ENCODE measurements around the gene ZNF84. TPM values are rescaled to one million over a fixed set of nuclear protein-coding genes. Genes with fewer than 3 reads are reported as not detected.

Gene ZNF84
- total RNA-seq: 10 to 100 TPM; 17.3 to 24.7 TPM

DNA sequence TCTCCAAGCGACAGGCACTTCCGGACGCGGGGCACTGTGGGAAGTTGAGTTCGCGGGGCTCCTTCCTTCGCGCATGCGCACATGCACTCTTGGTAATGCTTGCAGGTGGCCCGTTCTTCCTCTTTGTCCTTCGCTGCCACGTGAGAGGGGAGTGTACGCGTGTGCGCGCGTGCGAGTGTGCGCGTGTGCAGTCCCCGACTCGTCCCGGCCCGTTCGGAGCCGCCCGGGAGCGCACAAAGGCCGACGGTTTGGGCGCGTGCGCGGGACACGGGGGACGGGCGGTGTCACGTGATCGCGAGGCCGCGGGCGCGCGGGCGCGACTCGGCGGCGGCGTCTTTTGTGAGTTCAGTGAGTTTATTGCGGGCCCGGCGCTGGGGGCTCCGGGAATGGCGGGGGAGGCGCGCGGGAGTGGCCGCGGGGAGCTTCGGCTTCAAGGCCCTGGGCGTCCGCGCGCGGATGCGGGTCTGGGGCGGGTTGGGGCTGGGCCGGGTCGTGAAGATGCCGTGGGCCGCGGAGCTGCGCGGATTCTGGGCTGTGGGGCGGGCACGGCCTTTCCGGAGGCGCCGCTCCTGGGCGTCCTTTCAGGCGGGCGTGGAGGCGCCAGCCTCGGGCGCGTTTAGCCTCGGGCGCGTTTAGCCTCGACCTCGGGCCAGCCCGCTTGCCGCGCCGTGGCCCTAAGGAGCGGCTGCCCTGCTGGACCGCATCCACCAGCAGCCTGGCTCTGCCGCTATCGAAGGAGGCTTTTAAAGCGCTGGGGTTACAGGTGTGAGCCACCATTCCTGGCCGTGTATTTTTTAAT, at the start of gene ZNF84:
Gene ZNF84, plus strand, starts transcription at position 303 of the 799 bp plus-strand sequence. CDS start 3,959 bp downstream, outside the sequence.
- H3K4me3 Mint-ChIP-seq: peak within 1 kb of the TSS; percentile 92 to 95
- peaks cover 35 to 58% of the 10 kb centered on the region in 2 donors for H3K36me3 Mint-ChIP-seq (ENCODE audit: insufficient read depth in 2 of 2)
- H3K27ac Mint-ChIP-seq: peak within 1 kb of the TSS; percentile 93
- H3K9me3 Mint-ChIP-seq: peaks cover 23 to 27% of the 10 kb centered on the region in 2 donors
- ATAC-seq (replicated peaks in 1 of 2): peak; percentile 97
- peaks cover 12% of the 10 kb centered on the region for H3K4me1 Mint-ChIP-seq (ENCODE audit: low read depth)
- no peaks in the 10 kb centered on the region for H3K27me3 Mint-ChIP-seq (ENCODE audit: low read depth)
- peak; percentile 95 to 97 for DNase-seq

DNA sequence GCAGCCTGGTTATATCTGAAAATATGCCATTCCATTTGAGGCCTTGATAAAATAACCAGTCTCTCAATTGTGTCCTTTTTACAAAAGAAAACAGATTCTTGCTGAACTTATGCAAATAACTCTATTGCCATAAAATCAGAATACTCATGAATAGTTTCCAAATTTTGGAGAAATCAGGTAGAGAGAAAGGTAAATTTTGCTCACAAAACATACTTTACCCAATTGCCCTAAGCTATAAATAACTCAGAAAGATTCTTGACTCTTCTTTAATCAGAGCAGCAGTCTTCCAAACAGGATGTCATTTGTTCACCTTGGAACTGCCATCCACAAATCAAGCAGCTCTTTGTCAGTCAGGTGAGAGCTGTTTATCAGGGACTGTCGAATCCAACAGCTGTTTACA, 38.6 kb upstream of the ZNF84 start:
- DNase-seq: no peak
- Mint-ChIP-seq H3K4me3 (no peak overlapping the region), H3K27ac (no peak overlapping the region), H3K4me1 (ENCODE audit: low read depth) (peaks cover 8% of the 10 kb centered on the region), H3K27me3 (ENCODE audit: low read depth) (no peaks in the 10 kb centered on the region), H3K9me3 (peaks cover 26 to 33% of the 10 kb centered on the region in 2 donors), H3K36me3 (ENCODE audit: insufficient read depth in 2 of 2) (peaks cover 51 to 75% of the 10 kb centered on the region in 2 donors)
- ATAC-seq (replicated peaks in 1 of 2): no peak

DNA sequence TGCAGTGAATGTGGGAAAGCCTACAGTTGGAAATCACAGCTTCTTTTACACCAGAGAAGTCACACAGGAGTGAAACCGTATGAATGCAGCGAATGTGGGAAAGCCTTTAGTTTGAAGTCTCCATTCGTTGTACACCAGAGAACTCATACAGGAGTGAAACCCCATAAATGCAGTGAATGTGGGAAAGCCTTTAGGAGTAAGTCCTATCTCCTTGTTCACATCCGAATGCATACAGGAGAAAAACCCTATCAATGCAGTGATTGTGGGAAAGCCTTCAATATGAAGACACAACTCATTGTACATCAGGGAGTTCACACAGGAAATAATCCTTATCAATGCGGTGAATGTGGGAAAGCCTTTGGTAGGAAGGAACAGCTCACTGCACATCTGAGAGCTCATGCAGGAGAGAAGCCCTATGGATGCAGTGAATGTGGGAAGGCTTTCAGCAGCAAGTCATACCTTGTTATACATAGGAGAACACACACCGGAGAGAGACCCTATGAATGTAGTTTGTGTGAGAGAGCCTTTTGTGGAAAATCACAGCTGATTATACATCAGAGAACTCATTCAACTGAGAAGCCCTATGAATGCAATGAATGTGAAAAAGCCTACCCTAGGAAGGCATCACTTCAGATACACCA, 26.5 kb upstream of the ZNF84 start:
- Mint-ChIP-seq H3K4me3 (no peak overlapping the region), H3K27me3 (ENCODE audit: low read depth) (no peaks in the 10 kb centered on the region), H3K27ac (no peak overlapping the region), H3K9me3 (peaks cover 25 to 29% of the 10 kb centered on the region in 2 donors), H3K4me1 (ENCODE audit: low read depth) (no peaks in the 10 kb centered on the region), H3K36me3 (ENCODE audit: insufficient read depth in 2 of 2) (peaks cover 53 to 82% of the 10 kb centered on the region in 2 donors)
- no peak for DNase-seq
- no peak for ATAC-seq (replicated peaks in 1 of 2)

DNA sequence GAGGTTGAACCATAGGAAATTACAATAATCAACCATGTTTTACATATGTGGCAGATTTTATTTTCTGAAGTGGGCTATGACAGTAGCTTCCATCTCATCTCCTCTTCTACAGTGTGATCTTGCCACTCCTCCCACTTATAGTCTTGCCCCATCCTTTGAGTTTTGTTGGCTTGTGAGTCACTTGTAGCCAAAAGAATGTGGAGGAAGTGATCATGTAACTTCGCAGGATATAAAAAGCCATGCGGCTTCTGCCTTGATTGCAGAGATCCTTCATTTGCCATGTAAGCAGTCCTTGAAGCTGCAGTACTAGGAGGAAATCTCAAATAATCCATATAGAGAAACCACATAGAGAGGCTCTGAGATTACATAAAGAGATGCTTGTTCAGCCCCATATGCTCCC, 13.7 kb upstream of the ZNF84 start:
- DNase-seq: no peak
- ATAC-seq (replicated peaks in 1 of 2): no peak
- Mint-ChIP-seq H3K4me1 (ENCODE audit: low read depth) (no peaks in the 10 kb centered on the region), H3K27me3 (ENCODE audit: low read depth) (no peaks in the 10 kb centered on the region), H3K9me3 (peaks cover 16 to 39% of the 10 kb centered on the region in 2 donors), H3K4me3 (no peak overlapping the region), H3K36me3 (ENCODE audit: insufficient read depth in 2 of 2) (peaks cover 22 to 23% of the 10 kb centered on the region in 2 donors), H3K27ac (no peak overlapping the region)

GRCh38 chr12:133026996-133027395, 10.3 kb upstream of the ZNF84 start:
- no peaks in the 10 kb centered on the region for H3K27me3 Mint-ChIP-seq (ENCODE audit: low read depth)
- H3K4me1 Mint-ChIP-seq (ENCODE audit: low read depth): no peaks in the 10 kb centered on the region
- peaks cover 19 to 32% of the 10 kb centered on the region in 2 donors for H3K9me3 Mint-ChIP-seq
- H3K27ac Mint-ChIP-seq: no peak overlapping the region
- DNase-seq (no peak), ATAC-seq (replicated peaks in 1 of 2) (no peak)
- peaks cover 12 to 13% of the 10 kb centered on the region in 2 donors for H3K36me3 Mint-ChIP-seq (ENCODE audit: insufficient read depth in 2 of 2)
- no peak overlapping the region for H3K4me3 Mint-ChIP-seq

- peak overlapping the region; percentile 92 to 95 for H3K4me3 Mint-ChIP-seq
- peaks cover 26 to 30% of the 10 kb centered on the region in 2 donors for H3K9me3 Mint-ChIP-seq
- H3K36me3 Mint-ChIP-seq (ENCODE audit: insufficient read depth in 2 of 2): peaks cover 39 to 65% of the 10 kb centered on the region in 2 donors
- DNase-seq (no peak), ATAC-seq (replicated peaks in 1 of 2) (no peak)
- H3K27me3 Mint-ChIP-seq (ENCODE audit: low read depth): no peaks in the 10 kb centered on the region
- peaks cover 12% of the 10 kb centered on the region for H3K4me1 Mint-ChIP-seq (ENCODE audit: low read depth)
- H3K27ac Mint-ChIP-seq: peak overlapping the region; percentile 86
These were observed 905 bp downstream of the ZNF84 start for GRCh38 chr12:133038118-133038709.

- ATAC-seq (replicated peaks in 1 of 2) (no peak), DNase-seq (no peak)
- Mint-ChIP-seq H3K27ac (no peak overlapping the region), H3K36me3 (ENCODE audit: insufficient read depth in 2 of 2) (peaks cover 71 to 93% of the 10 kb centered on the region in 2 donors), H3K9me3 (peaks cover 38 to 47% of the 10 kb centered on the region in 2 donors), H3K4me3 (no peak overlapping the region), H3K27me3 (ENCODE audit: low read depth) (no peaks in the 10 kb centered on the region), H3K4me1 (ENCODE audit: low read depth) (no peaks in the 10 kb centered on the region)
These were observed 9.4 kb downstream of the ZNF84 start for GRCh38 chr12:133046698-133047097.

GRCh38 chr12:133057446-133057845, 20.1 kb downstream of the ZNF84 start:
- Mint-ChIP-seq H3K36me3 (ENCODE audit: insufficient read depth in 2 of 2) (peaks cover 49 to 61% of the 10 kb centered on the region in 2 donors), H3K9me3 (peaks cover 27 to 29% of the 10 kb centered on the region in 2 donors), H3K27ac (peak overlapping the region; percentile 85), H3K27me3 (ENCODE audit: low read depth) (no peaks in the 10 kb centered on the region), H3K4me1 (ENCODE audit: low read depth) (no peaks in the 10 kb centered on the region), H3K4me3 (no peak overlapping the region)
- DNase-seq: no peak
- ATAC-seq (replicated peaks in 1 of 2): no peak

DNA sequence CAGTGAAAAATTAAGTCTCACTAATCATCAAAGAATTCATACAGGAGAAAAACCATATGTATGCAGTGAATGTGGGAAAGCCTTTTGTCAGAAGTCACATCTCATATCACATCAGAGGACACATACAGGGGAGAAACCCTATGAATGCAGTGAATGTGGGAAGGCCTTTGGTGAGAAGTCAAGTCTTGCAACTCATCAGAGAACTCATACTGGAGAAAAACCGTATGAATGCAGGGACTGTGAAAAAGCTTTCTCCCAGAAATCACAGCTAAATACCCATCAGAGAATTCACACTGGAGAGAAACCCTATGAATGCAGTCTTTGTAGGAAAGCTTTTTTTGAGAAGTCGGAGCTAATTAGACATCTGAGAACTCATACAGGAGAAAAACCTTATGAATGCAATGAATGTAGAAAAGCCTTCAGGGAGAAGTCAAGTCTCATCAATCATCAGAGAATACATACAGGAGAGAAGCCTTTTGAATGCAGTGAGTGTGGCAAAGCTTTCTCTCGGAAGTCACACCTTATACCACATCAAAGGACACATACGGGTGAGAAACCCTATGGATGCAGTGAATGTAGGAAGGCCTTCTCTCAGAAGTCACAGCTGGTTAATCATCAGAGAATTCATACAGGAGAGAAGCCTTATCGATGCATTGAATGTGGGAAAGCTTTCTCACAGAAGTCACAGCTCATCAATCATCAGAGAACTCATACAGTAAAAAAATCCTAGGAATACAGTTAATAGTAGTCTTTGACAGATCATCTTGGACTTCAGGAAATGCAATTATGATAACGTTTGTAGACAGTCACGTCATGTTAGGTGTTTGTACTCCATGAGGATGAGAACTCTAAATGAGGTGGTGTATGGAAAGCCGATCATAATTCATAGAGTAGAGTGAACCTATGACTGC, 21.1 kb downstream of the ZNF84 start:
- peak overlapping the region; percentile 85 for H3K27ac Mint-ChIP-seq
- H3K27me3 Mint-ChIP-seq (ENCODE audit: low read depth): no peaks in the 10 kb centered on the region
- peaks cover 27 to 32% of the 10 kb centered on the region in 2 donors for H3K9me3 Mint-ChIP-seq
- no peak for ATAC-seq (replicated peaks in 1 of 2)
- no peaks in the 10 kb centered on the region for H3K4me1 Mint-ChIP-seq (ENCODE audit: low read depth)
- peaks cover 50 to 60% of the 10 kb centered on the region in 2 donors for H3K36me3 Mint-ChIP-seq (ENCODE audit: insufficient read depth in 2 of 2)
- no peak overlapping the region for H3K4me3 Mint-ChIP-seq
- DNase-seq: no peak

GRCh38 chr12:133061954-133062353, 24.6 kb downstream of the ZNF84 start:
- Mint-ChIP-seq H3K4me3 (no peak overlapping the region), H3K9me3 (peaks cover 30 to 37% of the 10 kb centered on the region in 2 donors), H3K36me3 (ENCODE audit: insufficient read depth in 2 of 2) (peaks cover 49 to 62% of the 10 kb centered on the region in 2 donors), H3K27me3 (ENCODE audit: low read depth) (no peaks in the 10 kb centered on the region), H3K27ac (no peak overlapping the region), H3K4me1 (ENCODE audit: low read depth) (no peaks in the 10 kb centered on the region)
- ATAC-seq (replicated peaks in 1 of 2): no peak
- no peak for DNase-seq

DNA sequence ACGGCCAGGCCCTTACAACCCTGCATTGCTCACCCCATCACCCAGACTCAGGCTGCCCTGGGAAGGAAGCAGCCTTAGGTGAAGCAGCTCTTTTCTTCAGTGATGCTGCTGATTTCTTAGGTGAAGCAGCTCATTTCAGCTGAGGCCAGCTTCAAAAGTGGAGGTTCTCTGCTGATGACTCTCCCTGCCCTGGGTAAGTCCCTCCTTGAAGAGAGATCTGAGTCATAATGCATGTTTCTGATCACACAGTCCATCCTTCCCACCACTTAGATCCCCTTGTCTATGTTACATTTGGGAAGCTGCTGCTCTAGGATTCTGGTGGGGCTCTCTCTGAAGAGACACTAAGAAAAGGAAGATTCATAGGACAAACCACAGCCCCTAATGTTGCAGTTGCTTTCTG, 26.2 kb downstream of the ZNF84 start:
- H3K27me3 Mint-ChIP-seq (ENCODE audit: low read depth): no peaks in the 10 kb centered on the region

DNA sequence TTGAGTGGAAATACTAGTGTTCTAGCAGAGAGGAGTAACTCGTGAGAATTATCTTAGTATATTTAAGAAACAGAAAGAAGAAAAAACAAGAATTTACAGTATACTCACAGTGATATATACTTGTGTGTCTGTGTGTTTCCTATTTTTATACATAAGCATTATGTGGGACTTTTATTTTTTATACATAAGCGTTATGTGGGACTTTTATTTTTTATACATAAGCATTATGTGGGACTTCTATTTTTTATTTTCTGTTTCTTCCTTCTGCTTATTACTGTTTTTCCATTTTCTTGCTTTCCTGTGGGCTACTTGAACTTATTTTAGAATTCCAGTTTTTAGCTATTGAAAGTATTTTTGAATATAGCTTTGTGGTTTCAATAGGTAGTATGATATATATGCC, 36.5 kb downstream of the ZNF84 start:
- Mint-ChIP-seq H3K27me3 (ENCODE audit: low read depth) (no peaks in the 10 kb centered on the region), H3K27ac (no peak overlapping the region)

More for the DNA sequence above, 26.2 kb downstream of the ZNF84 start:
- H3K4me3 Mint-ChIP-seq: no peak overlapping the region
- H3K27ac Mint-ChIP-seq: no peak overlapping the region
- no peak for ATAC-seq (replicated peaks in 1 of 2)
- peaks cover 23 to 29% of the 10 kb centered on the region in 2 donors for H3K9me3 Mint-ChIP-seq
- no peak for DNase-seq
- peaks cover 38 to 50% of the 10 kb centered on the region in 2 donors for H3K36me3 Mint-ChIP-seq (ENCODE audit: insufficient read depth in 2 of 2)
- no peaks in the 10 kb centered on the region for H3K4me1 Mint-ChIP-seq (ENCODE audit: low read depth)

More for the DNA sequence above, 36.5 kb downstream of the ZNF84 start:
- H3K4me3 Mint-ChIP-seq: no peak overlapping the region
- H3K36me3 Mint-ChIP-seq (ENCODE audit: insufficient read depth in 2 of 2): peaks cover 28 to 30% of the 10 kb centered on the region in 2 donors
- no peaks in the 10 kb centered on the region for H3K4me1 Mint-ChIP-seq (ENCODE audit: low read depth)
- peaks cover 19 to 28% of the 10 kb centered on the region in 2 donors for H3K9me3 Mint-ChIP-seq
- ATAC-seq (replicated peaks in 1 of 2): no peak
- no peak for DNase-seq
